ENCODE measurements around the gene PTGES2.
"Not testable (repeated sequence)": the region's sequence is repeated elsewhere in the genome, so short reads cannot be mapped to it uniquely, and the experiment has no call there.

PTGES2 gene

DNA sequence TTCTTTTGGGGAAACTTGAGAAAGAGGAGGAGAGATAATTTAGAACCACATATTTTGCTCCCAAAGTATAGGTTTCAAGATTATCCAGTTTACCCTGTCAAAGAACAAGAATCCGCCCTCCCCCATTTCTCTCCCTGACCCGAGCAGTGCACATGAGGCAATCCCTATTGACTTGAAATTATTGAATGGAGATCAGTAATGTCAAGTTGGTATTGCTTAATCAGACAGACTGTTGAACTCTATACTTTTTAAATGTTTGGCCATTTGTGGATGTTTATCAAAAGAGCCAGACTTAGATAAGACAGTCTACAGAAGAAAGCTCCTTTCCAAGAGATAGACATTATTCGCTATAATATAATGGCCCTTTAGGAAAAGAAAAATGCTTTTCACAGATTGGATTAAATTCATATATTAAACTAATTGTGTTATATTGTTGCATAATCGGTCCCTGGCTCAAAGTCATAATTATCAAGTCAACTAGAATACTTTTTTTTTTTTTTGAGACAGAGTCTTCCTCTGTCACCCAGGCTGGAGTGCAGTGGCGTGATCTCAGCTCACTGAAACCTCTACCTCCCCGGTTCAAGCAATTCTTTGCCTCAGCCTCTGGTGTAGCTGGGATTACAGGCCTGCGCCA, 54.2 kb downstream of the PTGES2 start:
- Mint-ChIP-seq H3K9me3 (no peaks in the 10 kb centered on the region), H3K27me3 (ENCODE audit: low read depth, poor library complexity) (peaks cover 5% of the 10 kb centered on the region), H3K27ac (no peak overlapping the region), H3K4me3 (no peak overlapping the region), H3K4me1 (peaks cover 46% of the 10 kb centered on the region), H3K36me3 (ENCODE audit: low read depth) (peaks cover 6% of the 10 kb centered on the region)
- TF ChIP-seq, protein P1, sequence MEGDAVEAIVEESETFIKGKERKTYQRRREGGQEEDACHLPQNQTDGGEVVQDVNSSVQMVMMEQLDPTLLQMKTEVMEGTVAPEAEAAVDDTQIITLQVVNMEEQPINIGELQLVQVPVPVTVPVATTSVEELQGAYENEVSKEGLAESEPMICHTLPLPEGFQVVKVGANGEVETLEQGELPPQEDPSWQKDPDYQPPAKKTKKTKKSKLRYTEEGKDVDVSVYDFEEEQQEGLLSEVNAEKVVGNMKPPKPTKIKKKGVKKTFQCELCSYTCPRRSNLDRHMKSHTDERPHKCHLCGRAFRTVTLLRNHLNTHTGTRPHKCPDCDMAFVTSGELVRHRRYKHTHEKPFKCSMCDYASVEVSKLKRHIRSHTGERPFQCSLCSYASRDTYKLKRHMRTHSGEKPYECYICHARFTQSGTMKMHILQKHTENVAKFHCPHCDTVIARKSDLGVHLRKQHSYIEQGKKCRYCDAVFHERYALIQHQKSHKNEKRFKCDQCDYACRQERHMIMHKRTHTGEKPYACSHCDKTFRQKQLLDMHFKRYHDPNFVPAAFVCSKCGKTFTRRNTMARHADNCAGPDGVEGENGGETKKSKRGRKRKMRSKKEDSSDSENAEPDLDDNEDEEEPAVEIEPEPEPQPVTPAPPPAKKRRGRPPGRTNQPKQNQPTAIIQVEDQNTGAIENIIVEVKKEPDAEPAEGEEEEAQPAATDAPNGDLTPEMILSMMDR (IDR thresholded peaks at IDR 0.05), result no peak
- no peak for DNase-seq

DNA sequence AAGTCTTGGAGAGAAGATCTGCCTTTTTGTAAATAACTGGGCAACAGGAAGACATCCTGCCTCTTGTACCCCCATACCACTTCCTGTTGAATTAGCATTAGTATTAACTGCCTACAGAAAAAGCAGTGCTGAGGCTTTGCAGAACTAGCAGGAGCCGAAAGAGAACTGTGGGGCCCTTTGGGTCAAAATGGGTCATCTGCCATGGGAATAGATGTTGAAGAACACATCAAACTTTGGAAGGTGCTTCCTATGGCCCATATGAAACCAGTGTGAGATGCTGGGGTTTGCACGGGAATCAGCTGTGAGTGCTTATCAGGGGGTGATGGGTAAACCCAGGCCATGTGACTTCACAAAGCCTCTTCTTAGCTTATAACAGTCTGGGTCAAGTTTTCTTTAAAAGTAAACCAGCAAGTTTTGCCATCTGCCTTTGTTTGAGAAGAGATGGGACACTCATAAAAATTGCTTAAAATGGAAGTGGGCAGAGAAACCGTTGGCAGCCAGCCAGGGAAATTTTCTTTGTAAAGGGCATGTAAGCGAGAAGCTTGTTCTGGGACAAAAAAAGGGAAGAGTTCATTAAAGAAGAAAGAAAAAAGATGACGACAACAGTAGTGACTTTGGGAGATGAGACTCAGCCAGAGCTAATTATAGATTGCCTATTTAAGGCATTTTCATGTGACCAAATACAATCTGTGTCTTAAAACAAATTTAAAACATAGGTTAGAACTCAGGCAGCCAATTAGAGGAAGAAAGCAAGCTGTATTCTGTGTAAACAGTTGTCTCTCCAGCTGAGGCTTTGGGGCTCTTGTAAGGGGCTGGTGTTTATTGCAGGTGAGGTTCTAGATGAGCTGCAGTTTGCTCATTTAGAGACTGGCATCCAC, 55.1 kb downstream of the PTGES2 start:
- H3K9me3 Mint-ChIP-seq, result no peaks in the 10 kb centered on the region
- no peak for DNase-seq
- H3K27ac Mint-ChIP-seq, result peak overlapping the region; percentile 95
- peaks cover 6% of the 10 kb centered on the region for H3K36me3 Mint-ChIP-seq (ENCODE audit: low read depth)
- peak overlapping the region; percentile 31 for H3K4me3 Mint-ChIP-seq
- peaks cover 5% of the 10 kb centered on the region for H3K27me3 Mint-ChIP-seq (ENCODE audit: low read depth, poor library complexity)
- H3K4me1 Mint-ChIP-seq, result peaks cover 36% of the 10 kb centered on the region
- TF ChIP-seq, protein P1 (IDR thresholded peaks at IDR 0.05), result no peak

DNA sequence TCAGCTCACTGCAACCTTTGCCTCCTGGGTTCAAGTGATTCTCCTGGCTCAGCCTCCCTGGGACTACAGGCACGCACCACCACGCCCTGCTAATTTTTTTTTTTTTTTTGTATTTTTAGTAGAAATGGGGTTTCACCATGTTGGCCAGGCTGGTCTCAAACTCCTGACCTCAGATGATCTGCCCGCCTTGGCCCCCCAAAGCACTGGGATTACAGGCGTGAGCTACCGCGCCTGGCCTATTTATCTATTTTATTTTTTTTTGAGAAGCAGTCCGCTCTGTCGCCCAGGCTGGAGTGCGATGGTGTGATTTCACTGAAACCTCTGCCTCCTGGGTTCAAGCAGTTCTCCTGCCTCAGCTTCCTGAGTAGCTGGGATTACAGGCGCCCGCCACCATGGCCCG, 56.1 kb downstream of the PTGES2 start:
- H3K36me3 Mint-ChIP-seq (ENCODE audit: low read depth); DNase-seq; H3K9me3 Mint-ChIP-seq; H3K4me3 Mint-ChIP-seq; H3K27ac Mint-ChIP-seq; H3K27me3 Mint-ChIP-seq (ENCODE audit: low read depth, poor library complexity): not testable (repeated sequence)
- peaks cover 34% of the 10 kb centered on the region for H3K4me1 Mint-ChIP-seq

DNA sequence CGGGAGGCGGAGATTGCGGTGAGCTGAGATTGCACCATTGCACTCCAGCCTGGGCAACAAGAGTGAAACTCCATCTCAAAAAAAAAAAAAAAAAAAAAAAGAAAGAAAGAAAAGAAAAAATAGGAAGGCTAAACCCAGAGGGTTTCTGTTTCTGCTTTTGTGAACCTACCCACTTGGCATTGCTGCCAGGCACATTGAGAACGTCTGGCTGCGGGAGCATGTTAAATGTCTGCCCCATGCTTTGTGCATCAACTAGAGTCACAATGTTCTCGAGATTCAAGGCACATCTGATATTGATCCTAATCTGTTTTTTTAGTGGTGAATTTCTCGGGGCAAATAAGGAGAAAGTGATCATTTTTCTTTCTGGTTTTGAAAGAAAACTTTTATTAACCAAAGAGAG, 56.7 kb downstream of the PTGES2 start:
- peak overlapping the region; percentile 32 for H3K4me3 Mint-ChIP-seq
- peaks cover 3% of the 10 kb centered on the region for H3K36me3 Mint-ChIP-seq (ENCODE audit: low read depth)
- H3K27ac Mint-ChIP-seq, result no peak overlapping the region
- no peaks in the 10 kb centered on the region for H3K9me3 Mint-ChIP-seq
- DNase-seq, result no peak
- TF ChIP-seq, protein P1 (IDR thresholded peaks at IDR 0.05), result no peak
- no peaks in the 10 kb centered on the region for H3K27me3 Mint-ChIP-seq (ENCODE audit: low read depth, poor library complexity)
- H3K4me1 Mint-ChIP-seq, result peaks cover 39% of the 10 kb centered on the region
